GM18502 (cell line): ENCODE data around the gene IFT122.
"Not testable (repeated sequence)": the region's sequence is repeated elsewhere in the genome, so short reads cannot be mapped to it uniquely, and the experiment has no call there.

Experiments used
- ATAC-seq: cut with Tn5 transposase; IDR thresholded peaks from one replicate; pipeline ENCODE4 v1.9.1; 2021; ENCODE audit warnings: mild to moderate bottlenecking; ENCODE audit not compliant: unreplicated experiment, poor library complexity

IFT122 gene, protein sequence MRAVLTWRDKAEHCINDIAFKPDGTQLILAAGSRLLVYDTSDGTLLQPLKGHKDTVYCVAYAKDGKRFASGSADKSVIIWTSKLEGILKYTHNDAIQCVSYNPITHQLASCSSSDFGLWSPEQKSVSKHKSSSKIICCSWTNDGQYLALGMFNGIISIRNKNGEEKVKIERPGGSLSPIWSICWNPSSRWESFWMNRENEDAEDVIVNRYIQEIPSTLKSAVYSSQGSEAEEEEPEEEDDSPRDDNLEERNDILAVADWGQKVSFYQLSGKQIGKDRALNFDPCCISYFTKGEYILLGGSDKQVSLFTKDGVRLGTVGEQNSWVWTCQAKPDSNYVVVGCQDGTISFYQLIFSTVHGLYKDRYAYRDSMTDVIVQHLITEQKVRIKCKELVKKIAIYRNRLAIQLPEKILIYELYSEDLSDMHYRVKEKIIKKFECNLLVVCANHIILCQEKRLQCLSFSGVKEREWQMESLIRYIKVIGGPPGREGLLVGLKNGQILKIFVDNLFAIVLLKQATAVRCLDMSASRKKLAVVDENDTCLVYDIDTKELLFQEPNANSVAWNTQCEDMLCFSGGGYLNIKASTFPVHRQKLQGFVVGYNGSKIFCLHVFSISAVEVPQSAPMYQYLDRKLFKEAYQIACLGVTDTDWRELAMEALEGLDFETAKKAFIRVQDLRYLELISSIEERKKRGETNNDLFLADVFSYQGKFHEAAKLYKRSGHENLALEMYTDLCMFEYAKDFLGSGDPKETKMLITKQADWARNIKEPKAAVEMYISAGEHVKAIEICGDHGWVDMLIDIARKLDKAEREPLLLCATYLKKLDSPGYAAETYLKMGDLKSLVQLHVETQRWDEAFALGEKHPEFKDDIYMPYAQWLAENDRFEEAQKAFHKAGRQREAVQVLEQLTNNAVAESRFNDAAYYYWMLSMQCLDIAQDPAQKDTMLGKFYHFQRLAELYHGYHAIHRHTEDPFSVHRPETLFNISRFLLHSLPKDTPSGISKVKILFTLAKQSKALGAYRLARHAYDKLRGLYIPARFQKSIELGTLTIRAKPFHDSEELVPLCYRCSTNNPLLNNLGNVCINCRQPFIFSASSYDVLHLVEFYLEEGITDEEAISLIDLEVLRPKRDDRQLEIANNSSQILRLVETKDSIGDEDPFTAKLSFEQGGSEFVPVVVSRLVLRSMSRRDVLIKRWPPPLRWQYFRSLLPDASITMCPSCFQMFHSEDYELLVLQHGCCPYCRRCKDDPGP

DNA sequence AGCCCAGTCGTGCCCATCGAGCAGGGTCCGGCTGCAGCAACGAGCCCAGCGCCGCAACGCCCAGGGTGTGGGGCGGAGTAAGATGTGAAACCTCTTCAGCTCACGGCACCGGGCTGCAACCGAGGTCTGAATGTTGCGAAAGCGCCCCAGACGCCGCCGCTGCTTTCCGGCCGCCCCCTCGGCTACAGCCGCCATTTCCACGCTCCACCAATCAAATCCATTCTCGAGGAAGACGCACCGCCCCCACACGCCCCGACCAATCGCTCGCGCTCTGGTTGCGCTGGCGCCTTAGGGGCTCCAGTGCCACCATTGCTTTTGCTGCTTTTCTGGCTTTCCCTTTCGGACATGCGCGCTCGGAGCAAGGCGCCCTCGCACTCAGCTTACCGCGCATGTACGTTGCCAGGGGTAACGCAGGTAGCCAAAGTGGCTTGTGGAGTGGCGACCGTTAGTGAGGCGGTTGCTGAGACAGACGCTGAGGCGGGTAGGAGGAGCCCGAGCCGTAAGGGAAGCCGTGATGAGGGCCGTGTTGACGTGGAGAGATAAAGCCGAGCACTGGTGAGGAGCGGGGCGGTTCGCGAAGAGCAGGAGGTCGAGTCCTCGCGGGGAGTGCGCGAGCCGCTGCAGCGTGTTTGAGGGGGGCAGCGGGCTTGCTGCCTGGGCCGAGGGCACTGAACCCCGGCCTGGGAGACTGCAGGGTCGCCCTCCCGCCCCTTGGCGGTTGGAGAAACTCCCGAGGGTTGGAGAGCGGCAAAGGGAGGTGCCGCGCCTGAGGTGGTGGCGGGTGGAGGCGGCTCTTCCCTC, at the start of gene IFT122, which contains the start of gene MBD4:
Gene IFT122 (plus strand): TSS at position 408 of the 801 bp plus-strand sequence. CDS start 107 bp downstream, at position 515.
Gene MBD4 (minus strand): TSS at position 132 of the 801 bp plus-strand sequence. CDS start 115 bp downstream, at position 17.
- ATAC-seq: peak; percentile 87

DNA sequence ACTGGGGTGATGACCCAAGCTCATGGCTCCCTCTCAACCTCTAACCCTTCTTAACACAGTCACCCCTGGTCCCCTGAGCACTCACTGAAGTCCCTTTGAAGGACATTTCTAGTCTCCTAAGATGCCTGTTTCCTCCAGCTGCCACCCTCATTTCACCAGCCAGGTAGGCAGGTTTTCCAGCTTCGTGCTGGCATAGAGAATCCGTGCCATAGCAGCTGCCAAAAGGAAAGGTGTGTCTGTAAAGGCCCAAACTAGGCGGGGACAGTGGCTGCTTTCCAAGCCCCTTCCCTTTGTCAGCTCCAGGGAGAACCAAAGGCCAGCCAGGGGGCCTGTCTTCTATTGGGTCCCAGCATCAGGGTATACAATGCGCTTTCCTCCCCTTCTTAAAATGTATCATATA, 48.4 kb upstream of the IFT122 start:
- not testable (repeated sequence) for ATAC-seq

DNA sequence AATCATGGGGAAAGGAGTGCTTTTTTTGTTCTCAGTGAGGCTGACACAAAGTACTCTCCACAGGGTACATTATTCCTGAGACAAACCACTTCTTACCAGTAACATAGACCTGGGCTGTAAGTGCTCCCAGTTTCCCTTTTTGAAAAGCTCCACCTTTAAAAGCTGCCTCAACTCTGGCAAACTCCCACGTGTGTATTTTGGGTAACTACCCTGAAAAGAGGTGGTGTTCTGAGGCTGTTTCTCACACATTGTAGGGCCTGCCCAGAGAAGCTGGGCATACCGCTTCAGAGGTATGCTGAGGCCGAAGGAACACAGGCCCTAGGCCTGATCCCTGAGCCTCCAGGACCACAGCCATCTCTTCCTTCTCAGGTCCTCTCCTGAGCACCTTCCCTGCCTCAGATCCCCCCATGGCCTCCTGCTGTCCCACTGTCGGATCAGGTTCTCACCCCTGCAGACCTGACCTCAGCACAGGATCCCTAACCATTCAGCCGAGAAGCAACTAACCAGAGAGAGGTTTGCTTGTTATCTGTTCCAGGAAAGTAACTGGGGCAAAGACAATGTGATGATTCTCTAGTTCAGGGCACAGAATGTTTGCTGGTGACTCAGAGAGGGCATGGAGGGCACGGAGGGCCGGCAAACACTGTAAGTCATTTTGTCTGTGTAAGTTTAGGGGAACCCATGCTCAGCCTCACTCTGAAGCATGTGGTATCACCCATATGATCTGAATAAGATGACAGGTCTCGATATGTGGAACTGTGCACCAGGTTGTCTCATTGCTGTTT, 47.7 kb upstream of the IFT122 start:
- ATAC-seq: not testable (repeated sequence)

DNA sequence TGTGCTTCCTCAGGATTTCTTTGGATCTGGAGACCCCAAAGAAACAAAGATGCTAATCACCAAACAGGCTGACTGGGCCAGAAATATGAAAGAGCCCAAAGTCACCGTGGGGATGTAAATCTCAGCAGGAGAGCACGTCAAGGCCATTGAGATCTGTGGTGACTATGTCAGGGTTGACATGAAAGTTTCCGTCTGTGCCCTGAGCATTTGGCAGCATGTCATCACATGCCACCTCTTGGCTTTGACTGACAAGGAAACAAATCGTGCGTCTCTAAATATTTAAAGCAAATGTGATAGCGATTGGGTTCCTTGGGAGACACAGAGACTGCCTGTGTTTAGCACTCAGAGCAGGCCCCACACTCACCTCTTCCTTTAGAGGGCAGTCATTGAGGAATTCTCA, 46.8 kb upstream of the IFT122 start:
- no peak for ATAC-seq

DNA sequence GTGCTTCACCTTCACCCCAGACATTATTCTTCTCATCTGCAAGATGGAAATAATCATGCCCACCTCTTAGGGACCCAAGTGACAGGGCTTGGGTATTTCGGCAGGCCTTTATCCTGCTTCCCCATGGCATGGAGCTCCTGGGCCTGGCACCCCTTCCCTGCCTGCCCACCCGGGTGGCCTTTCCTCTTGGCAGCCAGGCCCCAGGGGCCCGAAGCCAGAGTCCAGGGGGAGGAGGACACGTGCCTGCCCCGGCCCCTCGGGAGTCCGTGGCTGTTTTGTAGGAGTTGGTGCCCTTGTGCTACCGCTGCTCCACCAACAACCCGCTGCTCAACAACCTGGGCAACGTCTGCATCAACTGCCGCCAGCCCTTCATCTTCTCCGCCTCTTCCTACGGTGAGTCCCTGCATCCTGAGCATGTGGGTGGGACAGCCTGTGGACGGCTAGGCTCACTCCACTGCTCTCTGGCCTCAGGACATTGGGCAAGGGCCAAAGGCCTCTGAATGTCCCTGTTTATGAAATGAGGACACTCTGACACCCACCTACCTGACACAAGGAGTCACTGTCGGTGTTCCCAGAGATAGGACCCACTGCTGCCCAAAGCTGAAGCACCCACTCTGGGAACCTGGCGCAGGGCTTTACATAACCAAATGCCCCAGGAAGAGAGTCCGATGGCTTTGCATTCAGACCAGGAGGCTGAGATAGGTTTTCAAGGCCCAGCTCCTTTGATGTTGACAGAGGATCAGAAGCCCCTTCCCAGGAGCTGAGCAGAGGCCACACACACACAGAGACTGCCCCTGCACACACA, 46.1 kb upstream of the IFT122 start:
- ATAC-seq: not testable (repeated sequence)

DNA sequence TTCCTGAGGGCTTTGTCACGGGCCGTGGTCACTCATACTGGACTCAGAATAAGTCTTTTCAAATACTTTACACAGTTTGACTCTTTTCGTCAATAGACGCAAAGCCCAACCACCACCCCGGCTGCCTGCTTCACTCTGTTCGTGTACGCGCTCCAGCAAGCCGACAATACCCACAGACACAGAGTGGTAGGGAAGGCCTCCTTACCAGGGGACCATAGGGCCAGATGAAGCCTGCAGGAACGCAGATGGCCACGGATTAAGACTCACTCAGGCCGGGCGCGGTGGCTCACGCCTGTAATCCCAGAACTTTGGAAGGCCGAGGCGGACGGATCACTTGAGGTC, 41.2 kb upstream of the IFT122 start:
- ATAC-seq: peak; percentile 19

DNA sequence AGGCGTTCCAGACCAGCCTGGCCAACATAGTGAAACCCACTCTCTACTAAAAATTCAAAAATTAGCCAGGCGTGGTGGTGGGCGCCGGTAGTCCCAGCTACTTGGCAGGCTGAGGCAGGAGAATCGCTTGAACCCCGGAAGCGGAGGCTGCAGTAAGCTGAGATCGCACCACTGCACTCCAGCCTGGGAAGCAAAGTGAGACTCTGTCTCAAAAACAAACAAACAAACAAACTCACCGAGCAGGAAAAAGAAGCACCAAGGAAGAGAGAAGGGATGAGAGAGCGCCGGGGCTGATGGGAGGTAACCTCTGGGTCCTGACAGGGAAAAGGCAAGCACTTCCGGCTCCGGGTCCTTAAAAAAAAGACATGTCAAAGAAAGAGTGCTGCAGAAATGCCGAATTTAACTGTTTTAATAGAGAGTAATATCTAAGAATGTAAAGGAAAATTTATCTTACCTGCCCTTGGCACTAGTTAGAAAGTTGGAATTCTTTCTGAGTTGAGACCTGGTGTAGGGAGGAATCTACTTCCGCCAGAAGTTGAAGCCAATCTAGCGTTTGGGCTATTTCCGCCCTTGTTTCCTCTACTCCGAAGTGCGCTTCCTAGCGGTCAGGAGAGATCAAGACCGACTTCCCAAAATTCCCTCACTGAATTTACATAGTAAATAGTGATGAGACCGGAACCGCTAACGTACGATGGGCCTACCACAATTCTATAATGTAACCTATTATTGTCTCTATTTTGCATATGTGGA, 40.7 kb upstream of the IFT122 start:
- peak; percentile 86 for ATAC-seq

DNA sequence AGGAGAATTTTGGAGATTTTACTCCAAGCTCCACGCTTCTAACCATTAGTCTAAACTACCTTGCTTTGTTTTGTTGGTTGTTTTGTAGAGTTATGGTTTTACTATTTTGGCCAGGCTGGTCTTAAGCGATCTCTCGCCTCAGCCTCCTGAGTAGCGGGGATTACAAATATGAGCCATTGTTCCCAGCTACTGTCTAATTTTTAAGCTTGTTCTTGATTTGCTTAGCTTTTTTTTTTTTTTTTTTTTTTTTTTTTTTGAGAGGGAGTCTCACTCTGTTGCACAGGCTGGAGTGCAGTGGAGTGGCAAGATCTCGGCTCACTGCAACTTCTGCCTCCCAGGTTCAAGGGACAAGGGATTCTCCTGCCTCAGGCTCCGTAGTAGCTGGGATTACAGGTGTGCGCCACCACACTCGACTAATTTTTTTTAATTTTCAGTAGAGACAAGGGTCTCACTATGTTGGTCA, 40.1 kb upstream of the IFT122 start:
- ATAC-seq: peak; percentile 7

DNA sequence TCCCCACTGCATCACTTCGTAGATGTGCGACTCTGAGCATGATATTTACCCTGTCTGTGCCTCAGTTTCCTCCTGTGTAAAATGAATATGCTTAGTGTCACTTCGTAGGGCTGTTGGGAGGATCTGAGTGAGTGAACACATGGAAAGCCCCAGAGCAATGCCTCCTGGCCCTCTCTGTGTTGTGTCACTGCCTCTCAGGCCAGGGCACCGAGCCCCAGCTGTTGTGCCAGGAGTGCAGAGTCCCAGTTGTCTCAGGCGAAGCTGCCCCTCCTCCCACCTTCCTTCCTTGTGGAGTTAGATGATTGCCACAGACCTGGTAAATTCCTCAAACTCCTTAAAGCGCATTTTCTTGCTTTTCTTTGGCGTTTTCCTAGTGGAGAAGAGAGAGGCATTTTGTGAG, 37.8 kb upstream of the IFT122 start:
- ATAC-seq: no peak

DNA sequence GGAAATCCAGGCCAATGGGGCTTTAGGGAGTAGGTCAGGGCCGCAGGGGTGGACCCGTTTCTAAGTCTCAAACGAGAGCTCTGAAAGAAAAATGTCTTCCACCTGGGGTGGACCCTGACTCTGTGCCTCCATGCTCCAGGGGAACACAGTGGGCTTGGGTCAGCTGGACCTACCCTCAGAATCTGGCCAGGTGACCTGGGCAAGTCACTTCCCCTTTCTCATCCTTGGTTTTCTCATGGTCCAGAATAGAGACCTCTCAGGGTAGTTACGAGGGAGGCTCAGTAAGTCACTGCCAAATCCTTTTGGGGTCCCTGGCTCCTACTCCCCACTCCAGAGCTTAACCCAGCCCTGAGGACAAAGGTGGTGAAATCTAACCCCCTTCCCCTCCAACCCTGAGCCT, 37.4 kb upstream of the IFT122 start:
- no peak for ATAC-seq

DNA sequence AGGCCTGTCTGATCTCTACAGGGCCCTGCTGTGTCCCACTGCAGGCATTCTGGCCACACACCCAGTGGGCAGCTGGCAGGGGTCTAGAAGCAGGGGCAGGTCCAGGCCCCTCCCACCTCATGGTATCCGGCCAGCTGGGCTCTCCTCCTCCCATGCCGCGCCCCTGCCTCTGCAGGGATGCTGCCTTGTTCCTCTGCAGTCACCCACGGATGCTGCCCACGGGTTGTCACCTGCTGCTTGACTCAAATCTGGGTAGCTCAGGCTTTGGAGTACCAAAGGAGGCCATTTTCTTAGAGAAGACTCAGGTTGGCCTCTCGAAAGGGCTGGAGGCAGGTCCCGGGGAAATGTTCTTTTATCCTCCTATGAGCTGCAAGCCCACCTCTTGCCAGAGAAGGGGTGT, 36.6 kb upstream of the IFT122 start:
- no peak for ATAC-seq

DNA sequence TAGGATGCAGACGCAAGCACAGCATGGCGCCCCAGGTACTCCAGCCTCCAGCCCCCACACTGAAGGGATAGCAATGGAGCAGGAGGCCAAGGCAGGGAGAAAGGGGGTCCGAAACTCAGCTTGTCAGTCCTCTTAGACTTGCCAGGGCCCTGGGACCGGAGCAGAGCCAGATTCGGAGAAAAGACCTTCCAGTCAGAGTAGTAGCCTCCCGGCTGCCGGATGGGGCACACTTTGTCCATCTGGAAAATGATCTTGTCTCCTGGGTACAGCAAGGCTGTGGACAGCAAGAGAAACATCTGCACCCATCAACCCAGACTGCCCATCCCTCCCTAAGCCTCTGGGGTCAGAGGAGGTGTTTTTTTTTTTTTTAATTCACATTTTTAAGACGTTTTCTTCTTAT, 35.9 kb upstream of the IFT122 start:
- no peak for ATAC-seq

DNA sequence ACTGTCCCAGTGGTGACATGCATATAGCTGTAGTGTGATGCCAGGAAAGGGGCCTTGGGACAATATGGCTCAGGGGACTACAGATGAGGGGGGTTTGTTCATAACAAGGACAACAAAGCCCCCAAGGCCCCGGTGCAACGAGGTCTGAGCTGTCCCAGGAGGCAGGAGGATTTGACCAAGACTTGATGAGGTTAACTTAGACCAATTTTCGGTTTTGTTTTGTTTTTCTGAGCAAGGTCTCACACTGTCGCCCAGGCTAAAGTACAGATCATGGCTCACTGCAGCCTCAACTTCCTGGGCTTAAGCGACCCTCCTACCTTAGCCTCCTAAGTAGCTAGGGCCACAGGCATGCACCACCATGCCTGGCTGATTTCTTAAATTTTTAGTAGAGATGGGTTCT, 35.4 kb upstream of the IFT122 start:
- no peak for ATAC-seq

DNA sequence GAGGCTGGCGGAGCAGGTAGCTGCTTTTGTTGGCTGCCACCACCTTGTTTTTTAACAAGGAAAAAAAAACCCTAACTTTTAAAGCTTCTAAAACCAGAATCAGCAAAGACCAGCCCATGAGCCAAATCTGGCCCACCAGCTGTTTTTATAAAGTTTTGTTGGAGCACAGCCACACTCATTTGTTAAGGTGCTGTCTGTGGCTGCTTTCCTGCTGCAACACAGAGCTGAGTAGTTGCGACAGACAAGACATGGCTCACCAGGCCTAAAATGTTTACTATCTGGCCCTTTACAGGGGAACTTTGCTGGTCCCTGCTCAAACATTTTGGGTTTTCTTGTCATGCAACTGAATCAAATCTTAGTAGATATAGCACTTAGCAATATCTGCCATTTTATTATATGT, 30.5 kb upstream of the IFT122 start:
- ATAC-seq: no peak

DNA sequence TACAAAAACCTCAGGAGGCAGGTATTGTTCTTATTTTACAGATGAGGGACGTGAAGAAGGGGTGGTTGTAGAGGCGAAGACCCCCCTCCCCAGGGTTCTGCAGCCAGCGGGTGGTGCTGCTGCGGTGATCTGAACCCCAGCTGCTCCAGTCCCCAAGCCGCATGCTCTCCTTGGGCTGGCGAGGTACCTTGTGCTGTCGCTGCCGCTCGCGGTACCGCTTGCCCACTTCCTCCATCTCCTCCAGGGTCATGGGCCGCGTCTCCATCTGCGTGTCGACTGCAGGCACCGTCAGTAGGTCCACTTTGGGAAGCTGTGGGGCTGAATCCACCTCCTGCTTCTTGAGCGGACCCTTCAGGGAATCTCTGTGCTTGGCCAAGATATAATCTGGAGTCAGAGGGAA, 29.1 kb upstream of the IFT122 start:
- no peak for ATAC-seq

DNA sequence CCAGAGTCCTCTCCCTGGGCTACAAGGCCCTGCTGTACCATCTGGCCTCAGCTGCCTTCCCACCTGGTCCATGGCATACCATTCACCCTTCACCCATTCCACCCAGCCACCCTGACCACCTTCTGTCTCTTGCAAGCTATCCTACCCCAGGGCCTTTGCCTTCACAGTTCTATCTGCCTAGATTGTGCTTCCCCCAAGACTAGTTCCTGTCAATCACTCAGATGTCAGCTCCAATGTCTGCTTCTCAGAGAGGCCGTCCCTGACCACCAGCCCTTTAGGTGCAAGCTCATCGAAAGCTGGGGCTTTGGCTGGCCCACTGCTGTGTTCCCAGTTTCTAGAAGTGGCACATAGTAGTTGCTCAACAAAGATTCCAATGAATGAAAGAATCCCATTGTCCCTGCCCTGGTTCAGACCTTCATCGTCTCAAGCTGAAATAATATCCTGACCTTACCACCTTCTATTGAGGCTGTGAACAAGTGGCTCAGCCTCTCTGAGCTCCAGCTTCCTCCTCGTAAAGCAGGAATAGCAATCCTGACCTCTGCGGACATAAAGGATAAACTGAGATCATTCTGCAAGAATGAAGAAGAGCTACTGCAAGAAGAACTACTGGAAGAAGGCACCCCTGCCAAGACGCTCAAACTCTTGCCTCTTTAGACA, 27.4 kb upstream of the IFT122 start:
- ATAC-seq: no peak

DNA sequence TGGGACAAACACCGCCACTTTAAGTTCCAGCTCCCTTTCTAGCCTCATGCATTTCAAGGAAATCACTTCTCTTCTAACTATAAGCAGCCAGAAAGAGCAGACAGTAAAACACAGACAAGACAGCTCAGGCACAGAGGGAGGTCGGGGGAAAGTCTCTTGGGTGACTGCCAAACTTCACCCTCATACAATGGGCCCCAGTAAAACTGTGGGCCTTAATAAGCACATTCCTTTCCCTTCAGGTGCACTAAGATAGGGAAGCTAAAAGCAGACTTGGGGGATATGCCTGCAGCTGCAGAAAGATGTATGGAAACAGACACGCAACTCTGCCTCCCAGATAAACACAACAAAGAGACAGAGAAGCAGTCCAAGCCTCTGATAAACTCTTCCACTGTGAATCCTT, 26.8 kb upstream of the IFT122 start:
- not testable (repeated sequence) for ATAC-seq
